ENCODE results near the gene SYNJ2. TPM values are rescaled to one million over a fixed set of nuclear protein-coding genes. Genes with fewer than 3 reads are reported as not detected.
A peak's percentile ranks its signal among the peaks of the same experiment; 100 is the strongest.

SYNJ2 gene
- total RNA-seq, 2 donors from 2014 or later: 22.6 to 29.8 TPM

GRCh38 chr6:158056804-158057203 lies 75.1 kb downstream of the SYNJ2 start:
- ATAC-seq (replicated peaks in 1 of 2): no peak
- H3K9me3 Mint-ChIP-seq: peaks cover 0 to 5% of the 10 kb centered on the region in 2 donors
- H3K27me3 Mint-ChIP-seq (ENCODE audit: low read depth): no peaks in the 10 kb centered on the region
- H3K4me3 Mint-ChIP-seq: peak overlapping the region in 1 of 2 donors; percentile 14
- DNase-seq: no peak
- H3K36me3 Mint-ChIP-seq (ENCODE audit: insufficient read depth in 2 of 2): peaks cover 0 to 3% of the 10 kb centered on the region in 2 donors
- H3K4me1 Mint-ChIP-seq (ENCODE audit: low read depth): peaks cover 43% of the 10 kb centered on the region
- H3K27ac Mint-ChIP-seq: no peak overlapping the region

GRCh38 chr6:158057213-158057987 lies 75.7 kb downstream of the SYNJ2 start:
- peak; percentile 95 to 96 for ATAC-seq (replicated peaks in 1 of 2)
- peak overlapping the region; percentile 5 to 14 for H3K4me3 Mint-ChIP-seq
- peaks cover 0 to 5% of the 10 kb centered on the region in 2 donors for H3K9me3 Mint-ChIP-seq
- peaks cover 43% of the 10 kb centered on the region for H3K4me1 Mint-ChIP-seq (ENCODE audit: low read depth)
- peaks cover 0 to 3% of the 10 kb centered on the region in 2 donors for H3K36me3 Mint-ChIP-seq (ENCODE audit: insufficient read depth in 2 of 2)
- peak overlapping the region; percentile 74 for H3K27ac Mint-ChIP-seq
- no peaks in the 10 kb centered on the region for H3K27me3 Mint-ChIP-seq (ENCODE audit: low read depth)
- peak; percentile 60 to 74 for DNase-seq

GRCh38 chr6:158058171-158058651 lies 76.5 kb downstream of the SYNJ2 start:
- H3K27ac Mint-ChIP-seq: peak overlapping the region; percentile 74
- DNase-seq: no peak
- peaks cover 0 to 5% of the 10 kb centered on the region in 2 donors for H3K9me3 Mint-ChIP-seq
- peaks cover 39% of the 10 kb centered on the region for H3K4me1 Mint-ChIP-seq (ENCODE audit: low read depth)
- no peaks in the 10 kb centered on the region for H3K27me3 Mint-ChIP-seq (ENCODE audit: low read depth)
- peaks cover 0 to 3% of the 10 kb centered on the region in 2 donors for H3K36me3 Mint-ChIP-seq (ENCODE audit: insufficient read depth in 2 of 2)
- H3K4me3 Mint-ChIP-seq: peak overlapping the region in 1 of 2 donors; percentile 56
- ATAC-seq (replicated peaks in 1 of 2): peak in 1 of 2 donors; percentile 25

- Mint-ChIP-seq H3K27ac (no peak overlapping the region), H3K27me3 (ENCODE audit: low read depth) (no peaks in the 10 kb centered on the region), H3K4me3 (no peak overlapping the region), H3K36me3 (ENCODE audit: insufficient read depth in 2 of 2) (no peaks in the 10 kb centered on the region), H3K4me1 (ENCODE audit: low read depth) (peaks cover 32% of the 10 kb centered on the region), H3K9me3 (no peaks in the 10 kb centered on the region)
- ATAC-seq (replicated peaks in 1 of 2) (no peak), DNase-seq (no peak)
Observed at GRCh38 chr6:158059108-158059507, 77.4 kb downstream of the SYNJ2 start.

GRCh38 chr6:158060455-158061360 lies 79.0 kb downstream of the SYNJ2 start:
- no peak for ATAC-seq (replicated peaks in 1 of 2)
- Mint-ChIP-seq H3K9me3 (no peaks in the 10 kb centered on the region), H3K36me3 (ENCODE audit: insufficient read depth in 2 of 2) (peaks cover 0 to 1% of the 10 kb centered on the region in 2 donors), H3K4me1 (ENCODE audit: low read depth) (peaks cover 32% of the 10 kb centered on the region), H3K4me3 (no peak overlapping the region), H3K27me3 (ENCODE audit: low read depth) (no peaks in the 10 kb centered on the region), H3K27ac (no peak overlapping the region)
- DNase-seq: no peak

DNA sequence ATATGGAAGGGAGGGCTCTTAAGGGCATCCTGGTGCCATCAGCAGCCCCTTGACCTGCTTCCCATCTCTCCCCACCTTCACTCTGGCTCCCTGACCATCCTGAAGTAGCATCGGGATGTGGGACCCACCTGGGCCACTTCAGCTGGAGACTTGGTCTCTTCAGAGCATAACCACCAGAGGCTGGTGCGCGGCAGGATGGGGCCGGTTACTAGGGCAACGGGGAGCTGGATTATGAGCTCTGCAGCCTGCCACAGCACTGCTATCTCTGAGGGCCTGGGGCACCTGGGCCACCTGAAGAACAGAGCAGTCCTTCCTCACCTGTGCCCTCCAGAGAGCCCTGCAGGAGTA lies 79.7 kb downstream of the SYNJ2 start:
- H3K4me3 Mint-ChIP-seq: no peak overlapping the region
- H3K27ac Mint-ChIP-seq: no peak overlapping the region
- peaks cover 0 to 2% of the 10 kb centered on the region in 2 donors for H3K36me3 Mint-ChIP-seq (ENCODE audit: insufficient read depth in 2 of 2)
- H3K9me3 Mint-ChIP-seq: no peaks in the 10 kb centered on the region
- no peak for ATAC-seq (replicated peaks in 1 of 2)
- no peak for DNase-seq
- peaks cover 28% of the 10 kb centered on the region for H3K4me1 Mint-ChIP-seq (ENCODE audit: low read depth)
- H3K27me3 Mint-ChIP-seq (ENCODE audit: low read depth): no peaks in the 10 kb centered on the region

DNA sequence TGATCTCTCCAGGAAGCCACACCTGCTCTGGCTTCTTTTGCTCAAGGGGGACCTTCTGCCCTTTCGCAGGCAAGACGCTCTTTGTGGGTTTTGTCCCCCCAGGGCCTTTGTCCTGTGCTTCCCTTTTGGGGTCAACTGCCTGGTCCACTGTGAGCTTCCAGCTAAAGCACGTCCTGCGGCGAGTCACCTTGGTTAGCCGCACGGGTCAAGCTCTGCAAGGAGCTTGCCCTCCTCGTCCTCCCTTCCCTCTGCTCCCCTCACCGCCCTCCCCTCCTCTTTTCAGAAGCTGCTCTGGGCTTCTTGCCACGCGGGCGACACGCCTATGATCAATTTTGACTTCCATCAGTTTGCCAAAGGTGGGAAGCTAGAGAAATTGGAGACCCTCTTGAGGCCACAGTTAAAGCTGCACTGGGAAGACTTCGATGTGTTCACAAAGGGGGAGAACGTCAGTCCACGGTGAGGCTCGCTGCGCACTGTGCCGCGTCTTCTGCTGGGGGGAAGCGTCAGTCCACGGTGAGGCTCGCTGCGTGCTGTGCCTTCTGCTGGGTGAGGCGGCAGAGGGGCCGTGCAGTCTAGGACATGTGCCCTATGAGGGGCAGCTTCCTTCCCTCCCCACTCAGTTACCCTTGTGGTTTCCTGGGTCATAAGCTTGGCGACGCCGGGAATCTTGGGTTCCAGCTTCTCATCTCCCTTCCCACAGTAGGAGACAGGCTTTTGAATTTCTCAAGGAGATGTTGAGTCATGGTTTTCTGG lies 80.2 kb downstream of the SYNJ2 start:
- Mint-ChIP-seq H3K4me3 (no peak overlapping the region), H3K9me3 (no peaks in the 10 kb centered on the region), H3K27me3 (ENCODE audit: low read depth) (no peaks in the 10 kb centered on the region), H3K4me1 (ENCODE audit: low read depth) (peaks cover 23% of the 10 kb centered on the region), H3K27ac (no peak overlapping the region), H3K36me3 (ENCODE audit: insufficient read depth in 2 of 2) (peaks cover 0 to 2% of the 10 kb centered on the region in 2 donors)
- DNase-seq: no peak
- ATAC-seq (replicated peaks in 1 of 2): no peak

DNA sequence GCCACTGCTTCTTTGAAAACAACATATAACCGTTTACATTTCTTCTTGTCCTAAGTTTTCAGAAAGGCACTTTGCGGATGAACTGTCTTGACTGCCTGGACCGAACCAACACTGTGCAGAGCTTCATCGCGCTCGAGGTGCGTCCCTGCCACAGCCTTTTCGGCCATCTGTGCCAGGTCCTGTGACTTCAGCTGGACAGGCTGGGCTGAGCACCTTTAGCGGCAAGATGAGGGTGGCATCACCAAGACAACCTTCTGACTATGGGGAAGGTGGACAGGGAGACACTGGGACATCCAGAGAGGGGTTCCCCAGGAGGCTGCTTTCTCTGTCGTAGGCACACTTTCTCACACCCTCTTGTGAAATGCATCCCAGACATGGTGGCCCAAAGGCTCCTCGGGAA lies 82.1 kb downstream of the SYNJ2 start:
- no peak for DNase-seq
- H3K27ac Mint-ChIP-seq: no peak overlapping the region
- H3K27me3 Mint-ChIP-seq (ENCODE audit: low read depth): no peaks in the 10 kb centered on the region
- no peak overlapping the region for H3K4me3 Mint-ChIP-seq
- peaks cover 0 to 2% of the 10 kb centered on the region in 2 donors for H3K36me3 Mint-ChIP-seq (ENCODE audit: insufficient read depth in 2 of 2)
- H3K4me1 Mint-ChIP-seq (ENCODE audit: low read depth): peaks cover 10% of the 10 kb centered on the region
- no peaks in the 10 kb centered on the region for H3K9me3 Mint-ChIP-seq
- no peak for ATAC-seq (replicated peaks in 1 of 2)

- ATAC-seq (replicated peaks in 1 of 2): no peak
- H3K9me3 Mint-ChIP-seq: no peaks in the 10 kb centered on the region
- H3K27ac Mint-ChIP-seq: no peak overlapping the region
- peaks cover 0 to 2% of the 10 kb centered on the region in 2 donors for H3K36me3 Mint-ChIP-seq (ENCODE audit: insufficient read depth in 2 of 2)
- no peaks in the 10 kb centered on the region for H3K27me3 Mint-ChIP-seq (ENCODE audit: low read depth)
- peaks cover 15% of the 10 kb centered on the region for H3K4me1 Mint-ChIP-seq (ENCODE audit: low read depth)
- no peak for DNase-seq
- no peak overlapping the region for H3K4me3 Mint-ChIP-seq
Observed at GRCh38 chr6:158064725-158065251, 83.1 kb downstream of the SYNJ2 start.

- Mint-ChIP-seq H3K4me3 (no peak overlapping the region), H3K36me3 (ENCODE audit: insufficient read depth in 2 of 2) (peaks cover 0 to 2% of the 10 kb centered on the region in 2 donors), H3K27ac (no peak overlapping the region), H3K9me3 (no peaks in the 10 kb centered on the region), H3K4me1 (ENCODE audit: low read depth) (peaks cover 19% of the 10 kb centered on the region), H3K27me3 (ENCODE audit: low read depth) (no peaks in the 10 kb centered on the region)
- ATAC-seq (replicated peaks in 1 of 2): no peak
- no peak for DNase-seq
Observed at GRCh38 chr6:158066136-158066781, 84.6 kb downstream of the SYNJ2 start.

- DNase-seq: no peak
Observed at GRCh38 chr6:158067436-158068015, 85.9 kb downstream of the SYNJ2 start.

More at GRCh38 chr6:158067436-158068015, 85.9 kb downstream of the SYNJ2 start:
- H3K27me3 Mint-ChIP-seq (ENCODE audit: low read depth): no peaks in the 10 kb centered on the region
- peaks cover 27% of the 10 kb centered on the region for H3K4me1 Mint-ChIP-seq (ENCODE audit: low read depth)
- no peaks in the 10 kb centered on the region for H3K9me3 Mint-ChIP-seq
- ATAC-seq (replicated peaks in 1 of 2): no peak
- H3K36me3 Mint-ChIP-seq (ENCODE audit: insufficient read depth in 2 of 2): peaks cover 2% of the 10 kb centered on the region in 2 donors
- no peak overlapping the region for H3K4me3 Mint-ChIP-seq
- no peak overlapping the region for H3K27ac Mint-ChIP-seq
